K562 (cell line): ENCODE measurements around the gene MYO1F. TPM values are rescaled to one million over a fixed set of nuclear protein-coding genes. Genes with fewer than 3 reads are reported as not detected.

Experiments used
- ATAC-seq: fragments of 200-7000 bp; cut with Tn5 transposase; 3 replicates; pipeline ENCODE4 v1.9.1; 2020; ENCODE audit warnings: moderate library complexity
- BruUV-seq: library from RNA; stranded (reverse); fragments of 400-500 nt; replicated peaks from 2 replicates; lab custom pipeline; 2021; lab: Mats Ljungman, UMichigan
- CTCF ChIA-PET: fragments of 300-600 bp; formaldehyde crosslinking; extraction: SDS; loops from one replicate; lab custom pipeline; 2021; ENCODE audit warnings: low intra/inter-chr PET ratio; lab: Yijun Ruan, JAX
- POLR2A ChIA-PET: fragments of 300-600, 350-650 bp; sonication (Branson Sonifier 250); formaldehyde crosslinking; extraction: SDS; loops from one replicate; lab custom pipeline; 2021; ENCODE audit warnings: antibody characterized with exemption, inconsistent platforms; lab: Yijun Ruan, JAX
- DNase-seq, 4 experiments: peaks; one replicate each; pipeline versions ENCODE4 v3.0.0 to v3.0.0-alpha.2; 2011 to 2018; ENCODE audit warnings: low spot score in 3 of 4, mixed read lengths in 3 of 4; ENCODE audit errors: extremely low read depth in 1 of 4
- FAIRE-seq: peaks from 2 replicates; lab custom pipeline; 2011; peaks lifted over from hg19 to GRCh38; lab: Jason Lieb, UNC
- H2AFZ ChIP-seq: 2 replicates; pipeline ENCODE4 v1.6.0; 2011; ENCODE audit warnings: low read depth, low read length, control low read depth, inconsistent platforms
- H3K27ac ChIP-seq: fragments of 200-600 bp; 3 replicates; pipeline ENCODE4 v1.8.0; 2011; ENCODE audit warnings: low read depth, mild to moderate bottlenecking, control low read depth, inconsistent platforms, low read length, moderate library complexity, mixed read lengths; ENCODE audit errors: extremely low read depth
- H3K27me3 ChIP-seq, 2 experiments: fragments of 300-600 bp in 1 of 2; 2 replicates in 1 of 2; 3 replicates in 1 of 2; pipeline versions ENCODE4 v1.6.0 to v1.8.0; 2011; ENCODE audit warnings: inconsistent platforms in 2 of 2, low read length in 2 of 2, mild to moderate bottlenecking in 1 of 2, mixed read lengths in 1 of 2, moderate library complexity in 1 of 2; ENCODE audit not compliant: control insufficient read depth in 2 of 2, insufficient read depth in 2 of 2
- H3K36me3 ChIP-seq: fragments of 300-600 bp; 3 replicates; pipeline ENCODE4 v1.8.0; 2011; ENCODE audit warnings: mild to moderate bottlenecking, low read length, inconsistent platforms; ENCODE audit not compliant: control insufficient read depth, insufficient read depth
- H3K4me1 ChIP-seq, 2 experiments: fragments of 200-600 bp in 1 of 2; replicated peaks in 1 of 2; 2 replicates in 1 of 2; 3 replicates in 1 of 2; pipeline versions ENCODE4 v1.5.1 to v1.8.0; 2011; ENCODE audit warnings: inconsistent platforms in 2 of 2, low read length in 2 of 2, mild to moderate bottlenecking in 1 of 2, mixed read lengths in 1 of 2, moderate library complexity in 1 of 2; ENCODE audit not compliant: control insufficient read depth in 2 of 2, insufficient read depth in 2 of 2
- H3K4me2 ChIP-seq: 2 replicates; pipeline ENCODE4 v1.6.1; 2011; ENCODE audit warnings: low read length, control low read depth, inconsistent platforms, mixed read lengths; ENCODE audit not compliant: insufficient read depth
- H3K4me3 ChIP-seq: fragments of 200-600 bp; sonication (generic), shearing (Covaris generic); 2 replicates; pipeline ENCODE4 v1.5.1; 2016; ENCODE audit warnings: control low read depth, inconsistent platforms
- H3K79me2 ChIP-seq: fragments of 200-600 bp; 3 replicates; pipeline ENCODE4 v1.8.0; 2011; ENCODE audit warnings: low read length, inconsistent platforms; ENCODE audit not compliant: control insufficient read depth, insufficient read depth
- H3K9ac ChIP-seq, 2 experiments: 2 replicates each; pipeline versions ENCODE4 v1.6.0 to v1.6.1; 2011; ENCODE audit warnings: low read depth in 2 of 2, low read length in 2 of 2, control low read depth in 1 of 2, inconsistent platforms in 1 of 2, mild to moderate bottlenecking in 1 of 2, mixed read lengths in 1 of 2; ENCODE audit not compliant: insufficient read depth in 1 of 2
- H3K9me1 ChIP-seq: one replicate; pipeline ENCODE4 v1.6.0; 2011; ENCODE audit warnings: inconsistent platforms, mild to moderate bottlenecking, low read length, moderate library complexity; ENCODE audit not compliant: control insufficient read depth, insufficient read depth
- H3K9me3 ChIP-seq: replicated peaks from 2 replicates; pipeline ENCODE4 v1.5.1; 2011; ENCODE audit warnings: low read depth, low read length, inconsistent platforms; ENCODE audit not compliant: control insufficient read depth, insufficient read depth
- H4K20me1 ChIP-seq: replicated peaks from 2 replicates; pipeline ENCODE4 v1.6.1; 2011; ENCODE audit warnings: low read length, inconsistent platforms, mixed read lengths; ENCODE audit not compliant: control insufficient read depth, insufficient read depth
- CREB1 ChIP-seq, 2 experiments: sonication (generic) in 1 of 2; formaldehyde crosslinking in 1 of 2; IDR thresholded peaks; 2 replicates each; pipeline versions ENCODE4 v1.6.1 to v1.8.0; 2012 to 2022; ENCODE audit warnings: inconsistent platforms in 1 of 2, mild to moderate bottlenecking in 1 of 2, missing genetic modification reagents in 1 of 2, moderate library complexity in 1 of 2
- ERF ChIP-seq: fragments of 450-650 bp; formaldehyde crosslinking; IDR thresholded peaks from 2 replicates; pipeline ENCODE4 v1.4.0; 2020; ENCODE audit warnings: mild to moderate bottlenecking, mixed read lengths
- LARP7 ChIP-seq: fragments of 450-650 bp; IDR thresholded peaks from 2 replicates; pipeline ENCODE4 v1.6.1; 2016
- MIER1 ChIP-seq: fragments of 450-650 bp; IDR thresholded peaks from 2 replicates; pipeline ENCODE4 v1.6.1; 2016; ENCODE audit warnings: antibody characterized with exemption, mild to moderate bottlenecking, low read depth
- RBBP5 ChIP-seq: fragments of 200-600 bp; sonication (generic); IDR thresholded peaks from 2 replicates; pipeline ENCODE4 v1.6.1; 2012; ENCODE audit warnings: borderline replicate concordance, mild to moderate bottlenecking, low read length, control low read depth, inconsistent platforms; ENCODE audit not compliant: insufficient read depth, poor library complexity, severe bottlenecking
- RFX7 ChIP-seq: fragments of 250-450 bp; sonication (Bioruptor Pico); IDR thresholded peaks from 2 replicates; pipeline ENCODE4 v1.5.1; 2021; ENCODE audit warnings: mild to moderate bottlenecking
- TAF9B ChIP-seq: fragments of 450-650 bp; IDR thresholded peaks from 2 replicates; pipeline ENCODE4 v1.6.1; 2018; ENCODE audit warnings: mild to moderate bottlenecking; ENCODE audit not compliant: partially characterized antibody
- ZNF668 ChIP-seq: fragments of 250-450 bp; sonication (Bioruptor Pico); IDR thresholded peaks from 2 replicates; pipeline ENCODE4 v1.8.0; 2022; ENCODE audit warnings: mild to moderate bottlenecking, inconsistent platforms
- WGBS: fragments of 100-300 bp; shearing (Covaris generic); methylation state at CpG from one replicate; pipeline ENCODE4 v1.1.6; 2016; ENCODE audit warnings: low coverage, mixed read lengths; ENCODE audit not compliant: insufficient coverage; ENCODE audit errors: missing lambda C conversion rate; 5-methylcytosine and 5-hydroxymethylcytosine counted together
- in situ Hi-C: fragments of 300-500 bp; cut with MboI; formaldehyde crosslinking; loops from 4 replicates; pipeline ENCODE4 v1.15.0; 2018; ENCODE audit warnings: inconsistent platforms, mixed read lengths
- intact Hi-C: fragments of 100-400 bp; cut with micrococcal nuclease; formaldehyde crosslinking; loops from 2 replicates; pipeline ENCODE4 v1.14.2; 2022
- polyA plus RNA-seq, 8 experiments: library from polyadenylated mRNA; depleted of rRNA in 4 of 8; stranded (reverse) in 5 of 8; unstranded in 3 of 8; fragments of >200 nt; fragmentation: Nextera tagmentation in 2 of 8; fragmentation: Illumina TruSeq in 1 of 8; extraction: Ambion mirVana in 2 of 8; extraction: Trizol in 1 of 8; gene quantifications; 2 replicates each; pipeline versions ENCODE4 v1.2.1 to v1.2.3, GENCODE V29; 2011 to 2014; ENCODE audit warnings: inconsistent platforms in 1 of 8, missing spikeins in 1 of 8
- total RNA-seq, 7 experiments: library from RNA; depleted of rRNA in 6 of 7; stranded (reverse); fragments of >200 nt in 6 of 7; fragmentation: Illumina TruSeq in 2 of 7; extraction: Trizol in 2 of 7; gene quantifications; 2 replicates each; pipeline versions ENCODE4 v1.2.1 to v1.2.3, GENCODE V29; 2011 to 2021; ENCODE audit warnings: low replicate concordance in 1 of 7
- TF ChIP-seq, protein P1 (sequence below): sonication (generic); formaldehyde crosslinking; IDR thresholded peaks from 2 replicates; pipeline ENCODE4 v1.8.0; 2022; ENCODE audit warnings: mild to moderate bottlenecking, missing genetic modification reagents

MYO1F gene
- total and polyA plus RNA-seq, 9 of the 15 experiments (the other 6 are each of a cell fraction or from before 2014, with no cell fraction given) = 0.78 to 9.4 (median 4.3) TPM

DNA sequence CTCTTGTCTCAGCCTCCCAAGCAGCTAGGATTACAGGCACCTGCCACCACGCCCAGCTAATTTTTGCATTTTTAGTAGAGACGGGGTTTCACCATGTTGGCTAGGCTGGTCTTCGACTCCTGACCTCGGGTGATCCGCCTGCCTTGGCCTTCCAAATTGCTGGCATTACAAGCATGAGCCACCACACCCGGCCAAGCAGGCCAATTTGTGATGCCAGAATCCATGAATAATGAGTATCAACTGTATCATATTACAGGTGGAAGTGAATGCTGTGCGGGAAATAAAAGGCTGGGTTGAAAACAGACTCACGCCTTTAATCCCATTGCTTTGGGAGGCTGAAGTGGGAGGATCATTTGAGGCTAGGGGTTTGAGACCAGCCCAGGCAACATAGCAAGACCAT is 49.6 kb upstream of the MYO1F start:
- no TSS peak for BruUV-seq
- H4K20me1 ChIP-seq = no peaks in the 10 kb centered on the region
- no peak overlapping the region for H3K27ac ChIP-seq
- H3K27me3 ChIP-seq = peaks cover 7 to 27% of the 10 kb centered on the region in 2 experiments; a peak in 3 of 5 replicates
- TF ChIP-seq CREB1 (IDR thresholded peaks at IDR 0.05) = no peak
- no peak for TF ChIP-seq CREB1 (CRISPR knock-in tag; IDR thresholded peaks at IDR 0.05)
- TF ChIP-seq, protein P1, sequence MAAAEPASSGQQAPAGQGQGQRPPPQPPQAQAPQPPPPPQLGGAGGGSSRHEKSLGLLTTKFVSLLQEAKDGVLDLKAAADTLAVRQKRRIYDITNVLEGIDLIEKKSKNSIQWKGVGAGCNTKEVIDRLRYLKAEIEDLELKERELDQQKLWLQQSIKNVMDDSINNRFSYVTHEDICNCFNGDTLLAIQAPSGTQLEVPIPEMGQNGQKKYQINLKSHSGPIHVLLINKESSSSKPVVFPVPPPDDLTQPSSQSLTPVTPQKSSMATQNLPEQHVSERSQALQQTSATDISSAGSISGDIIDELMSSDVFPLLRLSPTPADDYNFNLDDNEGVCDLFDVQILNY (CRISPR knock-in tag) = no peak
- TF ChIP-seq ZNF668 (CRISPR knock-in tag) = no peak
- no peak for TF ChIP-seq ERF (CRISPR knock-in tag)
- no peak for TF ChIP-seq RFX7 (CRISPR knock-in tag)
- no peak for TF ChIP-seq RBBP5
- TF ChIP-seq TAF9B = no peak
- no peak for TF ChIP-seq MIER1
- TF ChIP-seq LARP7 = no peak
- TF ChIP-seq, all 486 proteins: peak for 0
- ChIA-PET POLR2A (no interaction called here), CTCF (no interaction called here)
- ATAC-seq (no peak), FAIRE-seq (no peak), DNase-seq (no peak)
- intact Hi-C loops = no loop called here
- Histone ChIP-seq H2AFZ (no peak overlapping the region), H3K9me1 (no peaks in the 10 kb centered on the region), H3K9me3 (no peaks in the 10 kb centered on the region), H3K9ac (no peak overlapping the region), H3K4me1 (no peaks in the 10 kb centered on the region), H3K79me2 (no peaks in the 10 kb centered on the region), H3K36me3 (no peaks in the 10 kb centered on the region), H3K4me2 (no peak overlapping the region), H3K4me3 (no peak overlapping the region)
- 2% methylated on average over 8 of the region's 8 CpGs for WGBS
- in situ Hi-C loops = no loop called here
